Activated CD8-positive, alpha-beta memory T cell treated with anti-CD3 and anti-CD28 coated beads, Interleukin-2, amount 50 U/mL, for 24 hours (primary cell): ENCODE data around the gene CACNA1B.

Source experiments
- DNase-seq: peaks from one replicate; pipeline ENCODE4 v3.0.0-alpha.2; 2020; ENCODE audit errors: extremely low read depth

Gene CACNA1B

GRCh38 chr9:137967280-137967953, 89.8 kb downstream of the CACNA1B start:
- no peak for DNase-seq

- DNase-seq: no peak
These were observed 90.7 kb downstream of the CACNA1B start for GRCh38 chr9:137968235-137968634.

- no peak for DNase-seq
These were observed 91.4 kb downstream of the CACNA1B start for GRCh38 chr9:137969008-137969407.

GRCh38 chr9:137969685-137970084, 92.1 kb downstream of the CACNA1B start:
- no peak for DNase-seq

GRCh38 chr9:137970098-137970497, 92.5 kb downstream of the CACNA1B start:
- no peak for DNase-seq

- no peak for DNase-seq
These were observed 93.3 kb downstream of the CACNA1B start for GRCh38 chr9:137970686-137971476.

GRCh38 chr9:137971477-137972138, 94.0 kb downstream of the CACNA1B start:
- no peak for DNase-seq

- DNase-seq: no peak
These were observed 94.9 kb downstream of the CACNA1B start for GRCh38 chr9:137972355-137972987.

GRCh38 chr9:137972988-137973470, 95.4 kb downstream of the CACNA1B start:
- DNase-seq: no peak

- DNase-seq: no peak
These were observed 96.3 kb downstream of the CACNA1B start for GRCh38 chr9:137973829-137974416.

- DNase-seq: no peak
These were observed 97.4 kb downstream of the CACNA1B start for GRCh38 chr9:137974746-137975526.

GRCh38 chr9:137975527-137975913, 97.9 kb downstream of the CACNA1B start:
- no peak for DNase-seq

GRCh38 chr9:137975936-137976565, 98.5 kb downstream of the CACNA1B start:
- DNase-seq: no peak

GRCh38 chr9:137977571-137978261, 100.1 kb downstream of the CACNA1B start:
- DNase-seq: no peak

GRCh38 chr9:137978262-137978714, 100.7 kb downstream of the CACNA1B start:
- no peak for DNase-seq

- DNase-seq: no peak
These were observed 104.6 kb downstream of the CACNA1B start for GRCh38 chr9:137982200-137982599.

GRCh38 chr9:137984005-137984404, 106.4 kb downstream of the CACNA1B start:
- no peak for DNase-seq

- no peak for DNase-seq
These were observed 107.1 kb downstream of the CACNA1B start for GRCh38 chr9:137984520-137985257.

GRCh38 chr9:137985637-137986071, 108.1 kb downstream of the CACNA1B start:
- DNase-seq: no peak
